Astrocyte (in vitro differentiated cells and primary cell): ENCODE data around the gene KLHL26.

Experiments used
- CTCF ChIP-seq: IDR thresholded peaks from 2 replicates; pipeline ENCODE4 v1.5.1; 2011; ENCODE audit warnings: low read depth, mild to moderate bottlenecking, inconsistent platforms, low read length, moderate library complexity; ENCODE audit not compliant: insufficient read depth
- EZH2 ChIP-seq: IDR thresholded peaks from 2 replicates; pipeline ENCODE4 v1.6.1; 2012; ENCODE audit warnings: mild to moderate bottlenecking, low read length, inconsistent platforms; ENCODE audit not compliant: insufficient read depth

- no peak for TF ChIP-seq CTCF
- TF ChIP-seq EZH2 = no peak
Observed at GRCh38 chr19:18620902-18621301, 15.9 kb upstream of the KLHL26 start.
